ENCODE results near the gene LRRC28. TPM values are rescaled to one million over a fixed set of nuclear protein-coding genes. Genes with fewer than 3 reads are reported as not detected.

LRRC28 gene
- total RNA-seq, 1 experiment from 2014 or later: 39.3 TPM

- H3K4me1 ChIP-seq (ENCODE audit: control insufficient read depth, insufficient read depth, low read length): peaks cover 38% of the 10 kb centered on the region
- peak; percentile 68 for ATAC-seq
- in situ Hi-C loops (cut with HindIII; ENCODE audit: low pct_unique_long_range_greater_than_20kb, low sequenced_read_pairs): no loop called here
- TF ChIP-seq POLR2AphosphoS5 (IDR thresholded peaks at IDR 0.05; ENCODE audit: low read depth, low read length): peak; percentile 59
- no peak for TF ChIP-seq SIN3A (IDR thresholded peaks at IDR 0.05; ENCODE audit: borderline replicate concordance, insufficient read depth, low read depth, low read length)
- 0 out of 2 replicates have a peak, but pooled peaks have one; percentile 35 for TF ChIP-seq TCF7L2 (IDR thresholded peaks at IDR 0.05; ENCODE audit: low read depth, low read length)
- DNase-seq (ENCODE audit: low read depth, low spot score): peak; percentile 72
- intact Hi-C loops (cut with micrococcal nuclease; ENCODE audit: unreplicated experiment): no loop called here
- no peaks in the 10 kb centered on the region for H3K27me3 ChIP-seq (ENCODE audit: control insufficient read depth, insufficient read depth, low read length)
- peaks cover 4% of the 10 kb centered on the region for H3K36me3 ChIP-seq (ENCODE audit: control insufficient read depth, insufficient read depth, low read length)
- BruUV-seq (replicated peaks): no TSS peak
- peak within 1 kb of the TSS; percentile 87 to 96 for H3K4me3 ChIP-seq (ENCODE audit: low read depth in 2 of 2, low read length in 2 of 2)
- H3K27ac ChIP-seq (ENCODE audit: low read length): peak within 1 kb of the TSS; percentile 100
- CTCF ChIA-PET: no interaction called here
- POLR2A ChIA-PET: no interaction called here
- no peaks in the 10 kb centered on the region for H3K9me3 ChIP-seq (ENCODE audit: control insufficient read depth, insufficient read depth, low read depth, low read length)
Measured at GRCh38 chr15:99249270-99249841, 1.9 kb upstream of the LRRC28 start, which contains the start of gene TTC23. Gene TTC23, minus strand, starts transcription at chr15:99249581. Its CDS starts 20,869 bp downstream, at chr15:99228712.

GRCh38 chr15:99250001-99250400, 1.3 kb upstream of the LRRC28 start:
- intact Hi-C loops (cut with micrococcal nuclease; ENCODE audit: unreplicated experiment): no loop called here
- in situ Hi-C loops (cut with HindIII; ENCODE audit: low pct_unique_long_range_greater_than_20kb, low sequenced_read_pairs): no loop called here
- peak overlapping the region; percentile 87 to 96 for H3K4me3 ChIP-seq (ENCODE audit: low read depth in 2 of 2, low read length in 2 of 2)
- H3K27me3 ChIP-seq (ENCODE audit: control insufficient read depth, insufficient read depth, low read length): no peaks in the 10 kb centered on the region
- no TSS peak for BruUV-seq (replicated peaks)
- H3K36me3 ChIP-seq (ENCODE audit: control insufficient read depth, insufficient read depth, low read length): no peaks in the 10 kb centered on the region; the same call in 1 of the 2 replicates
- ATAC-seq (no peak), DNase-seq (ENCODE audit: low read depth, low spot score) (no peak)
- no peaks in the 10 kb centered on the region for H3K9me3 ChIP-seq (ENCODE audit: control insufficient read depth, insufficient read depth, low read depth, low read length)
- TF ChIP-seq TCF7L2 (IDR thresholded peaks at IDR 0.05; ENCODE audit: low read depth, low read length): no peak
- no peak for TF ChIP-seq REST (IDR thresholded peaks at IDR 0.05; ENCODE audit: insufficient read depth in 1 of 2, low read depth in 2 of 2, low read length in 1 of 2)
- ChIA-PET POLR2A (no interaction called here), CTCF (no interaction called here)
- H3K4me1 ChIP-seq (ENCODE audit: control insufficient read depth, insufficient read depth, low read length): peaks cover 40% of the 10 kb centered on the region
- peak overlapping the region; percentile 100 for H3K27ac ChIP-seq (ENCODE audit: low read length)

GRCh38 chr15:99250494-99250856, 806 bp upstream of the LRRC28 start:
- intact Hi-C loops (cut with micrococcal nuclease; ENCODE audit: unreplicated experiment): no loop called here

More at GRCh38 chr15:99250494-99250856, 806 bp upstream of the LRRC28 start:
- in situ Hi-C loops (cut with HindIII; ENCODE audit: low pct_unique_long_range_greater_than_20kb, low sequenced_read_pairs): no loop called here
- Histone ChIP-seq H3K36me3 (ENCODE audit: control insufficient read depth, insufficient read depth, low read length) (no peaks in the 10 kb centered on the region; the same call in 1 of the 2 replicates), H3K9me3 (ENCODE audit: control insufficient read depth, insufficient read depth, low read depth, low read length) (no peaks in the 10 kb centered on the region), H3K4me3 (ENCODE audit: low read depth in 2 of 2, low read length in 2 of 2) (peak overlapping the region; percentile 87 to 96), H3K4me1 (ENCODE audit: control insufficient read depth, insufficient read depth, low read length) (peaks cover 40% of the 10 kb centered on the region), H3K27me3 (ENCODE audit: control insufficient read depth, insufficient read depth, low read length) (no peaks in the 10 kb centered on the region), H3K27ac (ENCODE audit: low read length) (peak overlapping the region; percentile 100)
- POLR2A ChIA-PET: interaction anchor here (0.5 kb wide), 1 partner anchor 493 kb away, joined by 8 read pairs; no protein-coding TSS in a partner anchor
- no peak for TF ChIP-seq TCF7L2 (IDR thresholded peaks at IDR 0.05; ENCODE audit: low read depth, low read length)
- no peak for TF ChIP-seq CTCF (IDR thresholded peaks at IDR 0.05)
- no peak for TF ChIP-seq REST (IDR thresholded peaks at IDR 0.05; ENCODE audit: insufficient read depth in 1 of 2, low read depth in 2 of 2, low read length in 1 of 2)
- TF ChIP-seq POLR2AphosphoS5 (IDR thresholded peaks at IDR 0.05; ENCODE audit: low read depth, low read length): no peak
- no peak for TF ChIP-seq SIN3A (IDR thresholded peaks at IDR 0.05; ENCODE audit: borderline replicate concordance, insufficient read depth, low read depth, low read length)
- ATAC-seq (no peak; the same call in 1 of the 2 replicates), DNase-seq (ENCODE audit: low read depth, low spot score) (no peak)
- BruUV-seq (replicated peaks): no TSS peak
- CTCF ChIA-PET: no interaction called here
